ENCODE measurements around the gene PTPRG.

DNA sequence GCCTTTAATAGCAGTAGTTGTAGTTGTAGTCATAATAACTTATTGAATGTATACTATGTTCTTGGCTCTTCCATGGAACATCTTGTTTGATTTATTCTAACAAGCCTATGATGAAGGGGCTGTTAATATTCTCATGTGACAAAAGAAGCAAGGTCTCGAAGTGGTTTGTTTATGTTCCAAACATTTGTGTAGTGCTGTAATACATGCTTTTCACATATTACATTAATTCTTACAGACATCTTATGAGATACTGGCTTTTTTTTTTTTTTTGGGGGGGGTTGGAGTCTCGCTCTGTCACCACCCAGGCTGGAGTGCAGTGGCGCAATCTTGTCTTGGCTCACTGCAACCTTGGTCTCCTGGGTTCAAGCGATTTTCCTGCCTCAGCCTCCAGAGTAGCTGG, 252.3 kb downstream of the PTPRG start:
- TF ChIP-seq POLR2AphosphoS5 (IDR thresholded peaks at IDR 0.05; ENCODE audit: low read depth, low read length) (no peak), POLR2A (IDR thresholded peaks at IDR 0.05; ENCODE audit: low read depth, low read length) (no peak), TAF1 (IDR thresholded peaks at IDR 0.05; ENCODE audit: borderline replicate concordance, low read depth, low read length) (no peak)
